GM23248 (cell line): Measurements from ENCODE around the gene LMF1. TPM values are rescaled to one million over a fixed set of nuclear protein-coding genes. Genes with fewer than 3 reads are reported as not detected.

ENCODE experiments used
- DNase-seq: peaks from one replicate; pipeline ENCODE4 v3.0.0-alpha.2; 2015
- H2AFZ ChIP-seq: fragments of 200-600 bp; sonication (generic); 2 replicates; pipeline ENCODE4 v1.6.1; 2016; ENCODE audit warnings: antibody characterized with exemption
- H3F3A ChIP-seq: fragments of 200-600 bp; sonication (generic); 2 replicates; pipeline ENCODE4 v1.6.1; 2016; ENCODE audit warnings: mild to moderate bottlenecking, antibody characterized with exemption, mixed run types; ENCODE audit not compliant: insufficient read depth
- H3K27ac ChIP-seq: fragments of 200-600 bp; sonication (generic); 2 replicates; pipeline ENCODE4 v1.5.1; 2016; ENCODE audit warnings: mild to moderate bottlenecking
- H3K27me3 ChIP-seq: fragments of 200-600 bp; sonication (generic); replicated peaks from 2 replicates; pipeline ENCODE4 v1.6.1; 2016; ENCODE audit warnings: mild to moderate bottlenecking; ENCODE audit not compliant: insufficient read depth
- H3K36me3 ChIP-seq: fragments of 200-600 bp; sonication (generic); 2 replicates; pipeline ENCODE4 v1.6.1; 2016; ENCODE audit warnings: low read depth, mild to moderate bottlenecking
- H3K4me1 ChIP-seq: fragments of 200-600 bp; sonication (generic); 2 replicates; pipeline ENCODE4 v1.6.1; 2016; ENCODE audit warnings: mild to moderate bottlenecking; ENCODE audit not compliant: insufficient read depth
- H3K4me2 ChIP-seq: fragments of 200-600 bp; sonication (generic); one replicate; pipeline ENCODE4 v1.6.1; 2016; ENCODE audit warnings: mild to moderate bottlenecking; ENCODE audit not compliant: unreplicated experiment
- H3K4me3 ChIP-seq: fragments of 200-600 bp; sonication (generic); 2 replicates; pipeline ENCODE4 v1.5.1; 2016; ENCODE audit warnings: mild to moderate bottlenecking
- H3K79me2 ChIP-seq: fragments of 200-600 bp; sonication (generic); 2 replicates; pipeline ENCODE4 v1.6.1; 2016; ENCODE audit warnings: mild to moderate bottlenecking; ENCODE audit not compliant: insufficient read depth
- H3K9ac ChIP-seq: fragments of 200-600 bp; sonication (generic); 2 replicates; pipeline ENCODE4 v1.6.1; 2016; ENCODE audit warnings: mild to moderate bottlenecking
- H3K9me2 ChIP-seq: fragments of 200-600 bp; sonication (generic); 2 replicates; pipeline ENCODE4 v1.6.1; 2016; ENCODE audit warnings: mixed run types, mild to moderate bottlenecking, moderate library complexity; ENCODE audit not compliant: insufficient read depth
- H3K9me3 ChIP-seq: fragments of 200-600 bp; sonication (generic); one replicate; pipeline ENCODE4 v1.6.1; 2017; ENCODE audit warnings: low read depth
- H4K20me1 ChIP-seq: fragments of 200-600 bp; sonication (generic); 2 replicates; pipeline ENCODE4 v1.6.0; 2016; ENCODE audit not compliant: insufficient read depth
- EZH2 ChIP-seq: fragments of 200-600 bp; sonication (generic); IDR thresholded peaks from 2 replicates; pipeline ENCODE4 v1.6.1; 2018; ENCODE audit warnings: antibody characterized with exemption, mild to moderate bottlenecking; ENCODE audit not compliant: insufficient read depth, poor library complexity, severe bottlenecking
- EZH2phosphoT487 ChIP-seq: fragments of 200-600 bp; sonication (generic); IDR thresholded peaks from 2 replicates; pipeline ENCODE4 v1.6.1; 2018; ENCODE audit warnings: antibody characterized with exemption, moderate library complexity, mild to moderate bottlenecking, low read depth; ENCODE audit not compliant: insufficient read depth
- WGBS, 2 experiments: methylation state at CpG; one replicate each; pipeline ENCODE4 v1.1.6; 2015 to 2017; ENCODE audit warnings: low lambda C conversion rate in 2 of 2, low coverage in 1 of 2; ENCODE audit errors: missing lambda C conversion rate in 2 of 2; 5-methylcytosine and 5-hydroxymethylcytosine counted together
- in situ Hi-C: fragments of 300-500 bp; cut with MboI; formaldehyde crosslinking; loops from 2 replicates; pipeline ENCODE4 v1.15.0; 2020
- polyA plus RNA-seq: library from polyadenylated mRNA; unstranded; fragments of >200 nt; fragmentation: Nextera tagmentation; extraction: Ambion mirVana; gene quantifications from 2 replicates; pipeline ENCODE4 v1.2.1, GENCODE V29; 2016
- total RNA-seq: library from RNA; depleted of rRNA; stranded (reverse); fragments of >200 nt; shearing (Covaris generic); gene quantifications from 2 replicates; pipeline ENCODE4 v1.2.3, GENCODE V29; 2014

The LMF1 gene
- total and polyA plus RNA-seq, 2 experiments from 2014 or later = 23.1 to 53.0 TPM

DNA sequence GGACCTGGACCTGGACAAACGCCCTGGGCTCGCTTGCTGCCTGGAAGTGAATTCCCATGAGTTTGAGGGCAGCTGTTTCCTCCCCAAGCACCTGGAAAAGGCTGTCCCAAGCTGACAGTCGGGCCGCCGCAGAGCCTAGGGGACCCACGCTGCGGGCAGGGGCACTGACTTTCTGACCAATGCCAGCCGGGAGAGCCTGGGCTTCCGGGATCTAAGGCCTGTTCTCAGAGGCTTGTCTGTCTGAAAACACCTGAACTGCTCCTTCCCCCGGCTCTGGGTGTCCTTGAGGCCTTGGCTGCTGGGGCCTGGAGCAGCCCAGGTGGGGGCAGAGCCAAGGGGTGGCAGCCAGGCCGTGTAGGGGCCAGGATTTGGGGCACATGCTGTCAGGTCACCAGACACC is 72.6 kb downstream of the LMF1 start:
- Histone ChIP-seq H3K9me3 (no peaks in the 10 kb centered on the region), H3K79me2 (no peaks in the 10 kb centered on the region), H4K20me1 (no peaks in the 10 kb centered on the region), H3K4me2 (no peak overlapping the region), H3K9me2 (no peaks in the 10 kb centered on the region), H3K4me3 (no peak overlapping the region), H3K27me3 (no peaks in the 10 kb centered on the region), H3K4me1 (no peaks in the 10 kb centered on the region), H3K36me3 (no peaks in the 10 kb centered on the region), H2AFZ (no peak overlapping the region), H3K27ac (no peak overlapping the region), H3K9ac (no peak overlapping the region), H3F3A (no peaks in the 10 kb centered on the region)
- WGBS, 2 experiments = 79 to 80% methylated on average over 11 of the region's 11 CpGs
- in situ Hi-C loops = no loop called here
- no peak for DNase-seq
- TF ChIP-seq EZH2 (no peak), EZH2phosphoT487 (no peak)

DNA sequence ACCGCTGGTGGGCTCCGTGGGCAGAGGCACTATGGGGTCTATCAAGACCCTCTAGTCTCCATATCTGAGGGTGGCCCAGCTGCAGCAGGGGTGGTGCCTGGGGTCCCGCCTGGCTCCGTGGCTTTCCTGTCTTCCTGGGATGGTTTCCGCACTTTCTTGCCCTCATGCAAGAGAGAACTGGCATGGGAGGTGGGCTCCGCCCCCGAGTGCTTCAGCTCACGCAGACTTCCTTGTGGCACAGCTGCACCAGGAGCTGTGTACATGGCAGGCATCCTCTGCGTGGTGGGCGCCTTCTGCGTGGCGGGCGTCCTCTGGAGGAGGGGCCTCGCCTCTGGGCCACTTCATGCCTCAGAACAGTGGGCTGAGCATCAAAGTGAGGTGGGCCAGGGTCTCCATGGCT is 73.1 kb downstream of the LMF1 start:
- 84 to 87% methylated on average over 13 to 14 of the region's 14 CpGs for WGBS, 2 experiments

DNA sequence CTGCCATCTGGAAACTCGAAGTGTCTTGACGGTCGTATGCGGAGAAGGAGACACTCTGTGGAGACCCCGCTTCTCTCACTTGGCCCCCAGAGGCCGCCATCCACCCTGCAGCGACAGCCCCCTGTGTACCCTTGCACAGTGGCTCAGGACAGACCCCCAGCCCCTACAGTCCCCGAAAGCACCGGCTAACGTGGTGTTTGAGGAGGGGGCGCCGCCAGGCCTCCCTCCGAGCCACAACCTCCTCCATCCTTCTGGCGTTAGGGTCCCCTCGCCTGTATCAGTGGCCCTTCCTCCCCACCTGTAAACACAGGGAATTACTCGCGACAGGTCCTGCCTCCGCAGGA is 73.6 kb downstream of the LMF1 start:
- in situ Hi-C loops = no loop called here
- H4K20me1 ChIP-seq = no peaks in the 10 kb centered on the region
- no peak overlapping the region for H3K9ac ChIP-seq
- H3F3A ChIP-seq = no peaks in the 10 kb centered on the region
- H3K27me3 ChIP-seq = no peaks in the 10 kb centered on the region
- no peaks in the 10 kb centered on the region for H3K9me2 ChIP-seq
- no peak overlapping the region for H2AFZ ChIP-seq
- H3K79me2 ChIP-seq = no peaks in the 10 kb centered on the region
- no peak for DNase-seq
- no peaks in the 10 kb centered on the region for H3K36me3 ChIP-seq
- H3K4me1 ChIP-seq = no peaks in the 10 kb centered on the region
- no peaks in the 10 kb centered on the region for H3K9me3 ChIP-seq
- TF ChIP-seq EZH2phosphoT487 (no peak), EZH2 (no peak)
- H3K4me3 ChIP-seq = no peak overlapping the region
- WGBS, 2 experiments = 89 to 91% methylated on average over 18 of the region's 18 CpGs
- H3K27ac ChIP-seq = no peak overlapping the region
- H3K4me2 ChIP-seq = no peak overlapping the region

More for the DNA sequence above, 73.1 kb downstream of the LMF1 start:
- Histone ChIP-seq H3K36me3 (no peaks in the 10 kb centered on the region), H4K20me1 (no peaks in the 10 kb centered on the region), H3K27ac (no peak overlapping the region), H3K4me1 (no peaks in the 10 kb centered on the region), H3K9ac (no peak overlapping the region), H3K9me2 (no peaks in the 10 kb centered on the region), H3K27me3 (no peaks in the 10 kb centered on the region), H3K4me3 (no peak overlapping the region), H3K4me2 (no peak overlapping the region), H3K9me3 (no peaks in the 10 kb centered on the region), H3F3A (no peaks in the 10 kb centered on the region), H2AFZ (no peak overlapping the region), H3K79me2 (no peaks in the 10 kb centered on the region)
- no peak for TF ChIP-seq EZH2
- no peak for TF ChIP-seq EZH2phosphoT487
- in situ Hi-C loops = no loop called here
- DNase-seq = no peak

DNA sequence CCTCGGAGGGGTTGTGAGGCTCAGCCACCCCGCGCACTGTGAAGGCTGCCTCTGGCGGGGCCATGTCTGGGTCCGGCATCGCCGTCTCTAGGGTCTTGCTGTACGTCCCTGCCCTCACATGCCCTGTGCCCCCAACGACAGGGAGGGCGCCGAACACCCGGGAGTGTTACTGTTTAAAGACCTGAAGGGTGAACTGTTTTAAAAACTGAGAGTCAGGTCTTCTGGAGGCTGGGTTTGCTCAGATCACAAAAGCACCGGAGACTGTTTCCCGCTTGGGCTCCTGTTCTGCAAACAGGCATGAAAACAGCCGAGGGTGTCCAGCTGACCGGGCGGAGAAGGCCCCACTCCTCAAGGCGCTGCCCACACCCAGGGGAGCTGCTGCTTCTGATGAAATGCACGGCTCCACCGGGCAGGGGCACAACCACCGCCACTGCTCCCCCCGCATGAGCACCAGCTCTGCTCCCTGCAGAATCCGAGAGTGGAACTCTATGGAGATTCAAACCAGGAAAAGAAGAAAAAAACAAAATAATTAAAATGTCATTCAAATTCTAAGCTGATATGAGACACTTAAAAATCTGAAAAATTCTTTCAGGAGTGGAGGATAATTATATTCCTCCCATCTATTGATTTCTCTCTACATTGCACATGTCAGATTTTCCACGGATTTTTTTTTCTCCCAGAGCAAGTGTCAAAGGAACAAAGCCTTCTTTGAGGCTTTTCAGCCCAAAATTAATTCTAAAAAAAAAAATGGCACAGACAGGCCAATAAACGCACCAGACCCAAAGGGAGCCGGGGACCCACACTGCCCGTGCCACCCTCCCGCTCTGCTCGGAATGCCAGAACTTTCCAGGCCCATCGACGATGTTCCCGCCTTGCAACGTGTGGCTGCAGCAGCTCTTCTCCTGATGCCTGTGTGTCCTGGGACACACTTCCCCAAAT is 74.3 kb downstream of the LMF1 start:
- H3K4me2 ChIP-seq = no peak overlapping the region
- no peaks in the 10 kb centered on the region for H3K4me1 ChIP-seq
- no peak overlapping the region for H3K9ac ChIP-seq
- no peaks in the 10 kb centered on the region for H3K36me3 ChIP-seq
- no peak overlapping the region for H3K4me3 ChIP-seq
- H2AFZ ChIP-seq = no peak overlapping the region
- TF ChIP-seq EZH2phosphoT487 (no peak), EZH2 (no peak)
- no peaks in the 10 kb centered on the region for H3K27me3 ChIP-seq
- no peaks in the 10 kb centered on the region for H4K20me1 ChIP-seq
- H3K27ac ChIP-seq = no peak overlapping the region
- no peaks in the 10 kb centered on the region for H3F3A ChIP-seq
- 89% methylated on average over 30 to 32 of the region's 33 CpGs for WGBS, 2 experiments
- no peaks in the 10 kb centered on the region for H3K9me2 ChIP-seq
- no peaks in the 10 kb centered on the region for H3K9me3 ChIP-seq
- H3K79me2 ChIP-seq = no peaks in the 10 kb centered on the region
- in situ Hi-C loops = no loop called here
- no peak for DNase-seq
